Measurements from ENCODE around the gene ADAM10.

Gene ADAM10

GRCh38 chr15:58546066-58546591 is 203.4 kb downstream of the ADAM10 start:
- TF ChIP-seq, protein P1, sequence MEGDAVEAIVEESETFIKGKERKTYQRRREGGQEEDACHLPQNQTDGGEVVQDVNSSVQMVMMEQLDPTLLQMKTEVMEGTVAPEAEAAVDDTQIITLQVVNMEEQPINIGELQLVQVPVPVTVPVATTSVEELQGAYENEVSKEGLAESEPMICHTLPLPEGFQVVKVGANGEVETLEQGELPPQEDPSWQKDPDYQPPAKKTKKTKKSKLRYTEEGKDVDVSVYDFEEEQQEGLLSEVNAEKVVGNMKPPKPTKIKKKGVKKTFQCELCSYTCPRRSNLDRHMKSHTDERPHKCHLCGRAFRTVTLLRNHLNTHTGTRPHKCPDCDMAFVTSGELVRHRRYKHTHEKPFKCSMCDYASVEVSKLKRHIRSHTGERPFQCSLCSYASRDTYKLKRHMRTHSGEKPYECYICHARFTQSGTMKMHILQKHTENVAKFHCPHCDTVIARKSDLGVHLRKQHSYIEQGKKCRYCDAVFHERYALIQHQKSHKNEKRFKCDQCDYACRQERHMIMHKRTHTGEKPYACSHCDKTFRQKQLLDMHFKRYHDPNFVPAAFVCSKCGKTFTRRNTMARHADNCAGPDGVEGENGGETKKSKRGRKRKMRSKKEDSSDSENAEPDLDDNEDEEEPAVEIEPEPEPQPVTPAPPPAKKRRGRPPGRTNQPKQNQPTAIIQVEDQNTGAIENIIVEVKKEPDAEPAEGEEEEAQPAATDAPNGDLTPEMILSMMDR (conservative IDR thresholded peaks at IDR 0.05; ENCODE audit: low read depth, low read length) = no peak
- DNase-seq (ENCODE audit: low read depth) = no peak

GRCh38 chr15:58545307-58546065 is 204.0 kb downstream of the ADAM10 start:
- TF ChIP-seq, protein P1 (conservative IDR thresholded peaks at IDR 0.05; ENCODE audit: low read depth, low read length) = no peak

More at GRCh38 chr15:58546066-58546591, 203.4 kb downstream of the ADAM10 start:
- no peak overlapping the region for H3K4me3 ChIP-seq (ENCODE audit: low read depth, low read length)

DNA sequence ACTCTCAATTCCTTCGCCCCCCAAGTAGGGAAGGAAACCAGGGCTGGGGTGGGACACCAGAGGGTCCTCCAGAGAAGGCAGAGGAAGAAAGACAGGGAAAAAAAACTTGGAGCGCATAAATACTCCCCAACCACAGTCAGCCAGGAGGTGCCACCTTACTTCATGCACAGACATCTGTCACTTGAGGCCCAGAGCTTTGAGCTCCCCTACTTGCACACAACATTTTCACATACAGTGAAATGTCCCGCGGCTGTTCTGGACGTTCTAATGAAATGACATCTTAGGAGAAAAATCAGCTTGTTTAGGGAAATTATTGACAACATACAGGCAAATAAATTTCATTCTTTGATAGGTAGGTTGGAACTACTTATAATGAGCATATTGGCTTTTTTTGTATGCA is 204.8 kb downstream of the ADAM10 start:
- TF ChIP-seq, protein P1 (conservative IDR thresholded peaks at IDR 0.05; ENCODE audit: low read depth, low read length) = no peak
- DNase-seq (ENCODE audit: low read depth) = no peak
- no peak overlapping the region for H3K4me3 ChIP-seq (ENCODE audit: low read depth, low read length)

More at GRCh38 chr15:58545307-58546065, 204.0 kb downstream of the ADAM10 start:
- DNase-seq (ENCODE audit: low read depth) = peak; percentile 46
- no peak overlapping the region for H3K4me3 ChIP-seq (ENCODE audit: low read depth, low read length)

DNA sequence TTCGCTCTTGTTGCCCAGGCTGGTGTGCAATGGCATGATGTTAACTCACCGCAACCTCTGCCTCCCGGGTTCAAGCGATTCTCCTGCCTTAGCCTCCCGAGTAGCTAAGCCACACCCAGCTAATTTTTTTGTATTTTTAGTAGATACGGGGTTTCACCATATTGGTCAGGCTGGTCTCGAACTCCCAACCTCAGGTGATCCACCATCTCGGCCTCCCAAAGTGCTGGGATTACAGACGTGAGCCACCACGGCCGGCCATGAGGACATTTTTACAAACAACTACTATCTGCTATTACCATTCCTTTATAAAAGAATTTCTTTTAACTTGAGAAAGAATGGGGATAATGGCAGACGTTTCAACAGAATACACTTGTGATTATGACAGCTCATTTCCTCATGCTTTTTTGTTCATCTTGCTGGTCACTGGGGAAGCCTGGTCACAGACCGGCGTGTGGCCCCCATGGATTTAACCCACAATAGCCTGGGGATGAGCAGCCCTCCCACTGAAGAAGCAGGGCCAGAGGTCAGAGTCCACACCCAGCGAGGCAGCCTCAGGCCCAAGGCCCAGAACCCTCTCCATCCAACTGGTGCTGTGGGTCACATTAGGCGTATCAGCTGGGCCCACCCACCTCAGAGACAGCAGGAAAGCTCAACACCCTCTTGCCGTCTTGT is 205.7 kb downstream of the ADAM10 start:
- TF ChIP-seq, protein P1 (conservative IDR thresholded peaks at IDR 0.05; ENCODE audit: low read depth, low read length) = no peak
- H3K4me3 ChIP-seq (ENCODE audit: low read depth, low read length) = no peak overlapping the region
- DNase-seq (ENCODE audit: low read depth) = no peak

DNA sequence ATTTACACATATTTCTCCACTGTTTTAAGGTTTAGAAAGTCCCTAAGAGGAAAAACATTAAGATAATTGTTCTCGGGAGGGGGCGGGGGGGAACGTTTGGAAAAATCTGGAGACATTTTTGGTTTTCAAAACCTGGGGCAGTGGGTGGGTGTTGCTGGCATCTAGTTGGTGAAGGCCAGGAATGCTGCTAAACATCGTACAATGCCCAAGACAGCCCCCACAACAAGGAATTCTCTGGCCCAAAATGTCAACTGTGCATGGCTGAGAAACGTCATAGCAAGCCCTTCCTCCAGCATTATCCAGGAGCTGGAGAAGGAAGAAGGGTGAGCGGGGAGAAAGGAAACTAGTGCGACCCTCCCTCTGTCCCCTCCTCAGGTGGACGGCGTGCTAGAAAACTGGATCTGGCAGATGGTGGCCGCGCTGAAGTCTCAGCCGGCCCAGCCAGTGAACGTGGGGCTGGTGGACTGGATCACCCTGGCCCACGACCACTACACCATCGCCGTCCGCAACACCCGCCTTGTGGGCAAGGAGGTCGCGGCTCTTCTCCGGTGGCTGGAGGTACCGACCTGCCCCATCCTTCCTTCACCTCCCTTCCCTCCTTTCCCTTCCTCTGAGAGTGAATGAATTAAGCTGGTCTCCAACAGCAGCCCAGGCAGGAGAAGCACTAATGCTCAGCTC is 208.0 kb downstream of the ADAM10 start:
- no peak for DNase-seq (ENCODE audit: low read depth)
- H3K4me3 ChIP-seq (ENCODE audit: low read depth, low read length) = no peak overlapping the region
- TF ChIP-seq, protein P1 (conservative IDR thresholded peaks at IDR 0.05; ENCODE audit: low read depth, low read length) = no peak

- DNase-seq (ENCODE audit: low read depth) = no peak
- TF ChIP-seq, protein P1 (conservative IDR thresholded peaks at IDR 0.05; ENCODE audit: low read depth, low read length) = no peak
- H3K4me3 ChIP-seq (ENCODE audit: low read depth, low read length) = no peak overlapping the region
These were observed 210.0 kb downstream of the ADAM10 start for GRCh38 chr15:58539548-58539947.
